B cell (primary cell): Measurements from ENCODE around the gene FYN. TPM values are rescaled to one million over a fixed set of nuclear protein-coding genes. Genes with fewer than 3 reads are reported as not detected.

Experiments
- ATAC-seq: fragments of 200-7000 bp; cut with Tn5 transposase; one replicate; pipeline ENCODE4 v1.10.0; 2021; ENCODE audit warnings: low read depth, mild to moderate bottlenecking, moderate number of reproducible peaks, moderate library complexity
- CTCF ChIA-PET: fragments of 350-600 bp; sonication (Branson Sonifier 250); formaldehyde crosslinking; loops from one replicate; lab custom pipeline; 2021; ENCODE audit warnings: antibody characterized with exemption, inconsistent platforms; lab: Charles Lee
- POLR2A ChIA-PET: fragments of 350-600 bp; sonication (Branson Sonifier 250); formaldehyde crosslinking; loops from one replicate; lab custom pipeline; 2021; ENCODE audit warnings: antibody characterized with exemption; lab: Charles Lee
- DNase-seq: peaks from one replicate; pipeline ENCODE4 v3.0.0; 2013
- H2AFZ ChIP-seq: 2 replicates; pipeline ENCODE4 v1.6.1; 2012; ENCODE audit warnings: mild to moderate bottlenecking, low read depth, low read length; ENCODE audit not compliant: insufficient read depth, poor library complexity, severe bottlenecking
- H3K27ac ChIP-seq, 2 donors: 1 replicate in 1 of 2; 2 replicates in 1 of 2; pipeline ENCODE4 v1.5.1; 2012 to 2013; ENCODE audit warnings: low read length in 2 of 2, mild to moderate bottlenecking in 2 of 2, moderate library complexity in 1 of 2
- H3K27me3 ChIP-seq, 4 experiments: fragments of 200-600 bp in 1 of 4; sonication (generic) in 1 of 4; replicated peaks in 1 of 4; 1 replicate in 2 of 4; 2 replicates in 2 of 4; pipeline versions ENCODE4 v1.6.1 to v1.7.0; 2013 to 2016; ENCODE audit warnings: low read length in 3 of 4, mild to moderate bottlenecking in 2 of 4, mixed read lengths in 1 of 4, moderate library complexity in 1 of 4; ENCODE audit not compliant: insufficient read depth in 4 of 4, control insufficient read depth in 3 of 4; ENCODE audit errors: control extremely low read depth in 1 of 4
- H3K36me3 ChIP-seq, 2 experiments: replicated peaks in 1 of 2; 1 replicate in 1 of 2; 2 replicates in 1 of 2; pipeline versions ENCODE4 v1.6.1 to v1.7.1; 2013; ENCODE audit warnings: low read length in 1 of 2; ENCODE audit not compliant: insufficient read depth in 2 of 2, control insufficient read depth in 1 of 2; ENCODE audit errors: control extremely low read depth in 1 of 2, extremely low read depth in 1 of 2
- H3K4me1 ChIP-seq, 2 donors: fragments of 200-600 bp in 1 of 2; sonication (generic) in 1 of 2; 1 replicate in 1 of 2; 2 replicates in 1 of 2; pipeline versions ENCODE4 v1.5.1 to v1.6.1; 2013 to 2017; ENCODE audit warnings: low read length in 2 of 2; ENCODE audit not compliant: control insufficient read depth in 2 of 2, insufficient read depth in 2 of 2
- H3K4me2 ChIP-seq: replicated peaks from 2 replicates; pipeline ENCODE3; 2012; ENCODE audit warnings: mild to moderate bottlenecking, low read depth, low read length; ENCODE audit not compliant: poor library complexity, severe bottlenecking
- H3K4me3 ChIP-seq, 5 experiments: fragments of 200-600 bp in 1 of 5; sonication (generic) in 1 of 5; 1 replicate in 3 of 5; 2 replicates in 2 of 5; pipeline versions ENCODE4 v1.5.1 to v1.7.0; 2011 to 2016; ENCODE audit warnings: low read length in 4 of 5, mild to moderate bottlenecking in 4 of 5, low read depth in 2 of 5, control low read depth in 1 of 5, moderate library complexity in 1 of 5; ENCODE audit not compliant: insufficient read depth in 1 of 5; ENCODE audit errors: control extremely low read depth in 1 of 5, extremely low read depth in 1 of 5
- H3K79me2 ChIP-seq: fragments of 200-600 bp; sonication (generic); one replicate; pipeline ENCODE4 v1.6.0; 2016; ENCODE audit warnings: low read length; ENCODE audit not compliant: control insufficient read depth, insufficient read depth
- H3K9ac ChIP-seq: fragments of 200-600 bp; sonication (generic); 2 replicates; pipeline ENCODE4 v1.6.1; 2017; ENCODE audit warnings: mild to moderate bottlenecking, low read length, moderate library complexity
- H3K9me3 ChIP-seq, 3 donors: one replicate each; pipeline versions ENCODE4 v1.6.1 to v1.7.1; 2013; ENCODE audit warnings: low read length in 2 of 3; ENCODE audit not compliant: control insufficient read depth in 2 of 3, insufficient read depth in 1 of 3; ENCODE audit errors: control extremely low read depth in 1 of 3
- H4K20me1 ChIP-seq: 2 replicates; pipeline ENCODE4 v1.6.0; 2012; ENCODE audit warnings: mild to moderate bottlenecking, low read length; ENCODE audit not compliant: insufficient read depth, control insufficient read depth, poor library complexity, severe bottlenecking
- H3K27ac Mint-ChIP-seq: one replicate; pipeline ENCODE4 v1.8.0; 2021; ENCODE audit warnings: mixed read lengths
- H3K27me3 Mint-ChIP-seq: one replicate; pipeline ENCODE4 v1.8.0; 2021; ENCODE audit warnings: mixed read lengths
- H3K4me1 Mint-ChIP-seq: one replicate; pipeline ENCODE4 v1.8.0; 2021; ENCODE audit warnings: mixed read lengths
- H3K4me3 Mint-ChIP-seq: one replicate; pipeline ENCODE4 v1.8.0; 2021; ENCODE audit warnings: mixed read lengths
- H3K9me3 Mint-ChIP-seq: one replicate; pipeline ENCODE4 v1.8.0; 2022; ENCODE audit warnings: mixed read lengths; ENCODE audit not compliant: insufficient read depth
- CTCF ChIP-seq: fragments of 200-600 bp; IDR thresholded peaks from one replicate; pipeline ENCODE4 v1.8.0; 2022; ENCODE audit warnings: antibody characterized with exemption, mild to moderate bottlenecking
- EZH2 ChIP-seq: IDR thresholded peaks from 2 replicates; pipeline ENCODE4 v1.6.1; 2012; ENCODE audit warnings: borderline replicate concordance, low read depth, mild to moderate bottlenecking, moderate library complexity, low read length; ENCODE audit not compliant: insufficient read depth, poor library complexity, severe bottlenecking
- WGBS: methylation state at CpG from one replicate; pipeline ENCODE4 v1.1.5; 2013; ENCODE audit warnings: missing lambda C conversion rate; ENCODE audit not compliant: insufficient coverage; 5-methylcytosine and 5-hydroxymethylcytosine counted together
- intact Hi-C: fragments of 100-400 bp; cut with micrococcal nuclease; formaldehyde crosslinking; loops from one replicate; pipeline ENCODE4 v1.10.0; 2022
- polyA plus RNA-seq: library from polyadenylated mRNA; depleted of rRNA; stranded (reverse); fragments of >200 nt; gene quantifications from 2 replicates; pipeline ENCODE4 v1.2.3, GENCODE V29; 2012
- total RNA-seq, 2 donors: library from RNA; stranded (reverse); fragments of 120-200 nt in 1 of 2; gene quantifications; 1 replicate in 1 of 2; 2 replicates in 1 of 2; pipeline versions ENCODE4 v1.2.3 to v1.2.4, GENCODE V29; 2013 to 2022

Gene FYN
- total and polyA plus RNA-seq, 2 donors (not counting 1 experiment from before 2014, with no cell fraction given): 54.1 to 94.0 TPM

- intact Hi-C loops: no loop called here
- no peaks in the 10 kb centered on the region for H3K27me3 Mint-ChIP-seq
- H3K79me2 ChIP-seq: no peaks in the 10 kb centered on the region
- no peak overlapping the region for H2AFZ ChIP-seq
- H3K27ac ChIP-seq: no peak overlapping the region
- DNase-seq: no peak
- POLR2A ChIA-PET: no interaction called here
- H3K36me3 ChIP-seq: peaks cover 0 to 54% of the 10 kb centered on the region in 2 experiments
- H3K27me3 ChIP-seq: no peaks in the 10 kb centered on the region
- no peaks in the 10 kb centered on the region for H4K20me1 ChIP-seq
- 91% methylated on average over 18 of the region's 19 CpGs for WGBS
- no peaks in the 10 kb centered on the region for H3K4me1 ChIP-seq
- no peak for TF ChIP-seq CTCF
- no peak for TF ChIP-seq EZH2
- H3K9me3 Mint-ChIP-seq: peaks cover 4% of the 10 kb centered on the region
- no peak overlapping the region for H3K27ac Mint-ChIP-seq
- no peak overlapping the region for H3K9ac ChIP-seq
- no peaks in the 10 kb centered on the region for H3K9me3 ChIP-seq
- H3K4me3 ChIP-seq: no peak overlapping the region
- ATAC-seq: no peak
- H3K4me3 Mint-ChIP-seq: no peak overlapping the region
- no peaks in the 10 kb centered on the region for H3K4me1 Mint-ChIP-seq
- H3K4me2 ChIP-seq: no peak overlapping the region
- CTCF ChIA-PET: no interaction called here
Observed at GRCh38 chr6:111686249-111686931, 186.9 kb downstream of the FYN start.

GRCh38 chr6:111685526-111685925 is 187.7 kb downstream of the FYN start:
- Histone ChIP-seq H3K9me3 (no peaks in the 10 kb centered on the region), H3K9ac (no peak overlapping the region), H2AFZ (no peak overlapping the region), H3K79me2 (no peaks in the 10 kb centered on the region), H3K4me2 (no peak overlapping the region), H3K27ac (no peak overlapping the region), H3K4me3 (no peak overlapping the region), H3K36me3 (peaks cover 0 to 46% of the 10 kb centered on the region in 2 experiments), H4K20me1 (no peaks in the 10 kb centered on the region), H3K4me1 (no peaks in the 10 kb centered on the region), H3K27me3 (no peaks in the 10 kb centered on the region)
- H3K27me3 Mint-ChIP-seq: no peaks in the 10 kb centered on the region
- 40% methylated on average over 2 of the region's 2 CpGs for WGBS
- H3K4me3 Mint-ChIP-seq: no peak overlapping the region
- ChIA-PET CTCF (no interaction called here), POLR2A (no interaction called here)
- DNase-seq (no peak), ATAC-seq (no peak)
- H3K4me1 Mint-ChIP-seq: no peaks in the 10 kb centered on the region
- intact Hi-C loops: no loop called here
- H3K27ac Mint-ChIP-seq: no peak overlapping the region
- H3K9me3 Mint-ChIP-seq: peaks cover 4% of the 10 kb centered on the region
- TF ChIP-seq CTCF (no peak), EZH2 (no peak)
